Stimulated activated CD4-positive, alpha-beta T cell treated with anti-CD3 and anti-CD28 coated beads, Interleukin-12 subunit alpha, Interleukin-12 subunit beta, amount 100 ng/mL, for 24 hours (primary cell): ENCODE data around the gene BCOR.
A peak's percentile ranks its signal among the peaks of the same experiment; 100 is the strongest.

ENCODE experiments used
- DNase-seq, 2 experiments: peaks; one replicate each; pipeline ENCODE4 v3.0.0-alpha.2; 2020; ENCODE audit warnings: low read depth in 2 of 2

BCOR gene

GRCh38 chrX:40019541-40019940 lies 78.2 kb downstream of the BCOR start:
- DNase-seq: no peak

GRCh38 chrX:40018041-40018440 lies 79.7 kb downstream of the BCOR start:
- no peak for DNase-seq

- DNase-seq: no peak
Observed at GRCh38 chrX:40016749-40017148, 81.0 kb downstream of the BCOR start.

GRCh38 chrX:40015693-40016092 lies 82.1 kb downstream of the BCOR start:
- no peak for DNase-seq

GRCh38 chrX:40013266-40014195 lies 84.2 kb downstream of the BCOR start:
- DNase-seq: no peak

GRCh38 chrX:40012868-40013265 lies 84.9 kb downstream of the BCOR start:
- DNase-seq: no peak

GRCh38 chrX:40012039-40012867 lies 85.5 kb downstream of the BCOR start:
- no peak for DNase-seq

GRCh38 chrX:40011322-40012038 lies 86.3 kb downstream of the BCOR start:
- DNase-seq: no peak

GRCh38 chrX:40010550-40011321 lies 87.0 kb downstream of the BCOR start:
- DNase-seq: no peak

GRCh38 chrX:40009890-40010289 lies 87.9 kb downstream of the BCOR start:
- no peak for DNase-seq

- no peak for DNase-seq
Observed at GRCh38 chrX:40009462-40009851, 88.3 kb downstream of the BCOR start.

- DNase-seq: peak in 1 of 2 experiments; percentile 34
Observed at GRCh38 chrX:40008791-40009461, 88.8 kb downstream of the BCOR start.

GRCh38 chrX:40007756-40008705 lies 89.7 kb downstream of the BCOR start:
- no peak for DNase-seq

GRCh38 chrX:40007131-40007755 lies 90.5 kb downstream of the BCOR start:
- no peak for DNase-seq

GRCh38 chrX:40006106-40007017 lies 91.4 kb downstream of the BCOR start:
- peak in 1 of 2 experiments; percentile 24 for DNase-seq

- no peak for DNase-seq
Observed at GRCh38 chrX:40005292-40006011, 92.3 kb downstream of the BCOR start.

- DNase-seq: no peak
Observed at GRCh38 chrX:40004921-40005291, 92.9 kb downstream of the BCOR start.

- no peak for DNase-seq
Observed at GRCh38 chrX:40004246-40004535, 93.6 kb downstream of the BCOR start.
